T-cell (primary cell): Measurements from ENCODE around the gene IFNLR1. TPM values are rescaled to one million over a fixed set of nuclear protein-coding genes. Genes with fewer than 3 reads are reported as not detected.

Experiments used
- ATAC-seq, 4 experiments: fragments of 200-7000 bp in 3 of 4; fragments of 150-1000 bp in 1 of 4; cut with Tn5 transposase; replicated peaks in 1 of 4; 1 replicate in 3 of 4; 2 replicates in 1 of 4; pipeline ENCODE4 v1.10.0; 2021; ENCODE audit warnings: moderate library complexity in 3 of 4, mild to moderate bottlenecking in 2 of 4, moderate number of reproducible peaks in 1 of 4
- CTCF ChIA-PET, 2 donors: fragments of 300-600 bp; sonication (Branson Sonifier 250); formaldehyde crosslinking; loops; one replicate each; lab custom pipeline; 2022; ENCODE audit warnings: antibody characterized with exemption in 2 of 2; lab: Charles Lee
- POLR2A ChIA-PET, 2 donors: fragments of 300-600 bp; sonication (Branson Sonifier 250); formaldehyde crosslinking; loops; one replicate each; lab custom pipeline; 2022; ENCODE audit warnings: antibody characterized with exemption in 2 of 2; lab: Charles Lee
- DNase-seq, 35 experiments: peaks; one replicate each; pipeline versions ENCODE4 v3.0.0 to v3.0.0-alpha.2; 2013 to 2023
- H3K27ac ChIP-seq: one replicate; pipeline ENCODE4 v1.5.1; 2013; ENCODE audit warnings: low read length
- H3K27me3 ChIP-seq, 2 experiments: replicated peaks in 1 of 2; 1 replicate in 1 of 2; 2 replicates in 1 of 2; pipeline versions ENCODE4 v1.6.1 to v1.7.0; 2013; ENCODE audit warnings: low read length in 1 of 2, mixed read lengths in 1 of 2; ENCODE audit not compliant: control insufficient read depth in 2 of 2, insufficient read depth in 2 of 2; ENCODE audit errors: extremely low read depth in 1 of 2
- H3K36me3 ChIP-seq, 2 donors: 1 replicate in 1 of 2; 2 replicates in 1 of 2; pipeline versions ENCODE4 v1.6.1 to v1.7.0; 2013; ENCODE audit warnings: low read length in 1 of 2; ENCODE audit not compliant: control insufficient read depth in 2 of 2, insufficient read depth in 1 of 2; ENCODE audit errors: extremely low read depth in 1 of 2
- H3K4me1 ChIP-seq, 2 experiments: 1 replicate in 1 of 2; 2 replicates in 1 of 2; pipeline versions ENCODE4 v1.6.1 to v1.7.0; 2013; ENCODE audit warnings: low read length in 2 of 2, mixed read lengths in 1 of 2; ENCODE audit not compliant: insufficient read depth in 2 of 2, control insufficient read depth in 1 of 2; ENCODE audit errors: extremely low read depth in 1 of 2
- H3K4me3 ChIP-seq, 2 donors: 1 replicate in 1 of 2; 2 replicates in 1 of 2; pipeline versions ENCODE4 v1.5.1 to v1.7.0; 2013; ENCODE audit warnings: mild to moderate bottlenecking in 2 of 2, low read length in 1 of 2, moderate library complexity in 1 of 2; ENCODE audit not compliant: control insufficient read depth in 1 of 2; ENCODE audit errors: extremely low read depth in 1 of 2
- H3K9me3 ChIP-seq: 2 replicates; pipeline ENCODE4 v1.7.0; 2013
- H3K27ac Mint-ChIP-seq, 2 donors: one replicate each; pipeline ENCODE4 v1.8.0; 2020 to 2021; ENCODE audit warnings: mild to moderate bottlenecking in 2 of 2, mixed read lengths in 2 of 2
- H3K27me3 Mint-ChIP-seq, 2 donors: one replicate each; pipeline ENCODE4 v1.8.0; 2021 to 2022; ENCODE audit warnings: mixed read lengths in 2 of 2
- H3K36me3 Mint-ChIP-seq: one replicate; pipeline ENCODE4 v1.8.0; 2021; ENCODE audit warnings: mixed read lengths
- H3K4me1 Mint-ChIP-seq, 3 donors: one replicate each; pipeline ENCODE4 v1.8.0; 2020 to 2022; ENCODE audit warnings: mixed read lengths in 3 of 3, mild to moderate bottlenecking in 1 of 3
- H3K4me3 Mint-ChIP-seq, 3 donors: one replicate each; pipeline ENCODE4 v1.8.0; 2020 to 2022; ENCODE audit warnings: mild to moderate bottlenecking in 3 of 3, mixed read lengths in 3 of 3, moderate library complexity in 3 of 3
- H3K9me3 Mint-ChIP-seq, 3 donors: one replicate each; pipeline ENCODE4 v1.8.0; 2020 to 2022; ENCODE audit warnings: mixed read lengths in 3 of 3
- WGBS: methylation state at CpG from one replicate; pipeline ENCODE4 v1.1.5; 2013; ENCODE audit warnings: missing lambda C conversion rate; ENCODE audit not compliant: insufficient coverage; 5-methylcytosine and 5-hydroxymethylcytosine counted together
- total RNA-seq, 35 experiments: library from RNA in 6 of 35; stranded (reverse) in 6 of 35; fragments of 120-200 nt in 1 of 35; gene quantifications; one replicate each; pipeline versions ENCODE4 v1.2.1 to v1.2.4 and lab custom pipeline; 2013 to 2026

Gene IFNLR1
- total RNA-seq, 5 donors from 2014 or later (not counting 1 experiment from before 2014, with no cell fraction given), result 2.4 to 7.0 (median 6.0) TPM

GRCh38 chr1:24157918-24158481, 29.1 kb downstream of the IFNLR1 start:
- Mint-ChIP-seq H3K4me3 (no peak overlapping the region), H3K27ac (no peak overlapping the region), H3K27me3 (peaks cover 0 to 2% of the 10 kb centered on the region in 2 donors), H3K36me3 (peaks cover 8% of the 10 kb centered on the region), H3K9me3 (no peaks in the 10 kb centered on the region), H3K4me1 (peaks cover 0 to 4% (median 0%) of the 10 kb centered on the region in 3 donors)
- Histone ChIP-seq H3K27me3 (peaks cover 0 to 1% of the 10 kb centered on the region in 2 experiments), H3K9me3 (no peaks in the 10 kb centered on the region), H3K4me3 (no peak overlapping the region), H3K4me1 (no peaks in the 10 kb centered on the region), H3K27ac (no peak overlapping the region), H3K36me3 (peaks cover 0 to 11% of the 10 kb centered on the region in 2 donors)
- ATAC-seq, result no peak
- 81% methylated on average over 5 of the region's 6 CpGs for WGBS
- CTCF ChIA-PET, result no interaction called here
- no peak for DNase-seq
- POLR2A ChIA-PET, result no interaction called here

GRCh38 chr1:24156542-24157260, 30.4 kb downstream of the IFNLR1 start:
- no peak overlapping the region for H3K27ac ChIP-seq
- Mint-ChIP-seq H3K4me3 (no peak overlapping the region), H3K4me1 (no peaks in the 10 kb centered on the region), H3K9me3 (no peaks in the 10 kb centered on the region), H3K27ac (no peak overlapping the region), H3K27me3 (peaks cover 2 to 8% of the 10 kb centered on the region in 2 donors), H3K36me3 (peaks cover 8% of the 10 kb centered on the region)
- 97% methylated on average over 14 of the region's 18 CpGs for WGBS
- H3K4me1 ChIP-seq, result no peaks in the 10 kb centered on the region
- POLR2A ChIA-PET, result no interaction called here
- DNase-seq (no peak), ATAC-seq (no peak)
- H3K4me3 ChIP-seq, result no peak overlapping the region
- H3K27me3 ChIP-seq, result peaks cover 8% of the 10 kb centered on the region in 2 experiments
- CTCF ChIA-PET, result interaction anchor here in 1 of 2 donors (0.6 kb wide), 1 partner anchor 935 kb away, joined by 7 read pairs; no protein-coding TSS in a partner anchor
- H3K36me3 ChIP-seq, result peaks cover 0 to 11% of the 10 kb centered on the region in 2 donors
- no peaks in the 10 kb centered on the region for H3K9me3 ChIP-seq

- ATAC-seq (no peak), DNase-seq (no peak)
- Mint-ChIP-seq H3K4me1 (peaks cover 4 to 12% (median 10%) of the 10 kb centered on the region in 3 donors), H3K27ac (no peak overlapping the region), H3K27me3 (peaks cover 17 to 23% of the 10 kb centered on the region in 2 donors), H3K9me3 (no peaks in the 10 kb centered on the region), H3K4me3 (no peak overlapping the region), H3K36me3 (peaks cover 8% of the 10 kb centered on the region)
- 60% methylated on average over 6 of the region's 11 CpGs for WGBS
- H3K36me3 ChIP-seq, result peaks cover 0 to 11% of the 10 kb centered on the region in 2 donors
- no peak overlapping the region for H3K4me3 ChIP-seq
- no peaks in the 10 kb centered on the region for H3K9me3 ChIP-seq
- ChIA-PET CTCF (interaction anchor here (0.5 to 0.8 kb wide), 4 partner anchors 49 to 1313 kb away, joined by 3 to 4 read pairs (median 3); no protein-coding TSS in a partner anchor), POLR2A (no interaction called here)
- peaks cover 4 to 6% of the 10 kb centered on the region in 2 experiments for H3K4me1 ChIP-seq
- H3K27ac ChIP-seq, result no peak overlapping the region
- peaks cover 16 to 17% of the 10 kb centered on the region in 2 experiments for H3K27me3 ChIP-seq
Measured at GRCh38 chr1:24155011-24155782, 31.9 kb downstream of the IFNLR1 start.

- no peaks in the 10 kb centered on the region for H3K9me3 Mint-ChIP-seq
- no peak overlapping the region for H3K4me3 ChIP-seq
- ChIA-PET POLR2A (interaction anchor here (0.5 to 0.6 kb wide), 2 partner anchors 315 to 810 kb away, joined by 4 to 8 read pairs; partner anchors contain the start of gene HNRNPR (in 1 of the 2)), CTCF (interaction anchor here in 1 of 2 donors (0.5 kb wide), 1 partner anchor 558 kb away, joined by 4 read pairs; no protein-coding TSS in a partner anchor)
- no peaks in the 10 kb centered on the region for H3K9me3 ChIP-seq
- no peak for DNase-seq
- H3K4me3 Mint-ChIP-seq, result no peak overlapping the region
- H3K27ac Mint-ChIP-seq, result no peak overlapping the region
- H3K4me1 Mint-ChIP-seq, result peaks cover 6 to 18% (median 15%) of the 10 kb centered on the region in 3 donors
- H3K4me1 ChIP-seq, result peaks cover 4 to 10% of the 10 kb centered on the region in 2 experiments
- peaks cover 20 to 27% of the 10 kb centered on the region in 2 experiments for H3K27me3 ChIP-seq
- no peak for ATAC-seq
- peaks cover 0 to 11% of the 10 kb centered on the region in 2 donors for H3K36me3 ChIP-seq
- H3K36me3 Mint-ChIP-seq, result peaks cover 8% of the 10 kb centered on the region
- WGBS, result 93% methylated on average over 2 of the region's 8 CpGs
- H3K27me3 Mint-ChIP-seq, result peaks cover 17 to 31% of the 10 kb centered on the region in 2 donors
- no peak overlapping the region for H3K27ac ChIP-seq
Measured at GRCh38 chr1:24154215-24154614, 32.9 kb downstream of the IFNLR1 start.

- no peak for ATAC-seq
- Mint-ChIP-seq H3K27ac (no peak overlapping the region), H3K36me3 (peaks cover 8% of the 10 kb centered on the region), H3K4me1 (peaks cover 6 to 18% (median 15%) of the 10 kb centered on the region in 3 donors), H3K27me3 (peaks cover 20 to 38% of the 10 kb centered on the region in 2 donors), H3K9me3 (no peaks in the 10 kb centered on the region), H3K4me3 (no peak overlapping the region)
- DNase-seq, result no peak
- ChIA-PET POLR2A (no interaction called here), CTCF (interaction anchor here (0.7 to 2.4 kb wide), 4 partner anchors 11 to 568 kb away, joined by 3 to 12 read pairs (median 4); no protein-coding TSS in a partner anchor)
- Histone ChIP-seq H3K27ac (no peak overlapping the region), H3K4me3 (no peak overlapping the region), H3K27me3 (peaks cover 20 to 36% of the 10 kb centered on the region in 2 experiments), H3K4me1 (peaks cover 4 to 10% of the 10 kb centered on the region in 2 experiments), H3K9me3 (no peaks in the 10 kb centered on the region), H3K36me3 (peaks cover 0 to 8% of the 10 kb centered on the region in 2 donors)
- WGBS, result 80% methylated on average over 10 of the region's 10 CpGs
Measured at GRCh38 chr1:24152631-24153494, 34.2 kb downstream of the IFNLR1 start.
